HepG2 (cell line): ENCODE results near the gene ACAP1. TPM values are rescaled to one million over a fixed set of nuclear protein-coding genes. Genes with fewer than 3 reads are reported as not detected.
A peak's percentile ranks its signal among the peaks of the same experiment; 100 is the strongest.

Experiments used
- GLMP ChIP-seq: sonication (generic); formaldehyde crosslinking; IDR thresholded peaks from 2 replicates; pipeline ENCODE4 v1.9.0; 2021; ENCODE audit warnings: missing genetic modification reagents, mild to moderate bottlenecking, borderline replicate concordance
- KAT8 ChIP-seq: IDR thresholded peaks from 2 replicates; pipeline ENCODE4 v1.6.1; 2016; ENCODE audit warnings: missing genetic modification reagents, missing compliant biosample characterization
- KDM1A ChIP-seq: IDR thresholded peaks from 2 replicates; pipeline ENCODE4 v1.6.1; 2016; ENCODE audit warnings: missing compliant biosample characterization
- MLXIP ChIP-seq: sonication (generic); formaldehyde crosslinking; IDR thresholded peaks from 2 replicates; pipeline ENCODE4 v1.9.0; 2021; ENCODE audit warnings: missing genetic modification reagents, borderline replicate concordance
- MXD1 ChIP-seq: sonication (generic); formaldehyde crosslinking; IDR thresholded peaks from 2 replicates; pipeline ENCODE4 v1.4.0; 2020; ENCODE audit warnings: mild to moderate bottlenecking, missing genetic modification reagents
- MXI1 ChIP-seq: IDR thresholded peaks from 3 replicates; pipeline ENCODE4 v1.6.1; 2012; ENCODE audit warnings: low read depth, low read length, inconsistent platforms, borderline replicate concordance
- MYC ChIP-seq: sonication (generic); formaldehyde crosslinking; IDR thresholded peaks from 2 replicates; pipeline ENCODE4 v1.9.0; 2021; ENCODE audit warnings: missing genetic modification reagents, borderline replicate concordance
- PITX1 ChIP-seq: sonication (generic); formaldehyde crosslinking; IDR thresholded peaks from 2 replicates; pipeline ENCODE4 v1.5.1; 2020; ENCODE audit warnings: mild to moderate bottlenecking, missing genetic modification reagents
- RFXAP ChIP-seq: sonication (generic); formaldehyde crosslinking; IDR thresholded peaks from 2 replicates; pipeline ENCODE4 v1.4.0; 2020; ENCODE audit warnings: missing genetic modification reagents, borderline replicate concordance
- SALL2 ChIP-seq: sonication (generic); formaldehyde crosslinking; IDR thresholded peaks from 2 replicates; pipeline ENCODE4 v1.8.1; 2023; ENCODE audit warnings: mild to moderate bottlenecking, missing genetic modification reagents, inconsistent platforms
- U2AF2 ChIP-seq: fragments of 200-400 bp; formaldehyde crosslinking; IDR thresholded peaks from 2 replicates; pipeline ENCODE4 v1.6.1; 2017; ENCODE audit warnings: low read depth, mild to moderate bottlenecking, low read length
- ZFAT ChIP-seq: sonication (generic); formaldehyde crosslinking; conservative IDR thresholded peaks from 2 replicates; pipeline ENCODE4 v1.8.1; 2023; ENCODE audit warnings: missing genetic modification reagents, inconsistent platforms
- ZNF160 ChIP-seq: sonication (generic); formaldehyde crosslinking; IDR thresholded peaks from 2 replicates; pipeline ENCODE4 v1.8.0; 2022; ENCODE audit warnings: mild to moderate bottlenecking, inconsistent platforms, missing genetic modification reagents
- ZNF264 ChIP-seq: sonication (generic); formaldehyde crosslinking; IDR thresholded peaks from 2 replicates; pipeline ENCODE4 v1.4.0; 2020; ENCODE audit warnings: missing genetic modification reagents
- ZNF33B ChIP-seq: sonication (generic); formaldehyde crosslinking; IDR thresholded peaks from 2 replicates; pipeline ENCODE4 v1.5.1; 2020; ENCODE audit warnings: mild to moderate bottlenecking, missing genetic modification reagents
- ZNF609 ChIP-seq: sonication (generic); formaldehyde crosslinking; IDR thresholded peaks from 2 replicates; pipeline ENCODE4 v1.4.0; 2020; ENCODE audit warnings: mild to moderate bottlenecking, missing genetic modification reagents, borderline replicate concordance
- ZNF772 ChIP-seq: sonication (generic); formaldehyde crosslinking; IDR thresholded peaks from 2 replicates; pipeline ENCODE4 v1.5.0; 2020; ENCODE audit warnings: mild to moderate bottlenecking, missing genetic modification reagents
- ZNF775 ChIP-seq: sonication (generic); formaldehyde crosslinking; IDR thresholded peaks from 2 replicates; pipeline ENCODE4 v1.4.0; 2020; ENCODE audit warnings: missing genetic modification reagents, mild to moderate bottlenecking, moderate library complexity, borderline replicate concordance
- ZNF776 ChIP-seq: sonication (generic); formaldehyde crosslinking; IDR thresholded peaks from 2 replicates; pipeline ENCODE4 v1.4.0; 2020; ENCODE audit warnings: mild to moderate bottlenecking, missing genetic modification reagents
- polyA plus RNA-seq, 8 experiments: library from polyadenylated mRNA; depleted of rRNA in 3 of 8; stranded (reverse) in 7 of 8; unstranded in 1 of 8; fragments of >200 nt; fragmentation: Illumina TruSeq in 4 of 8; extraction: Trizol in 4 of 8; gene quantifications; 2 replicates each; pipeline versions ENCODE4 v1.2.1 to v1.2.3, GENCODE V29; 2011 to 2016; ENCODE audit warnings: low read depth in 4 of 8, missing spikeins in 1 of 8, mixed read lengths in 1 of 8; ENCODE audit not compliant: insufficient read depth in 1 of 8
- total RNA-seq, 5 experiments: library from RNA; depleted of rRNA; stranded (reverse); fragments of >200 nt; fragmentation: Illumina TruSeq; extraction: Trizol; gene quantifications; 2 replicates each; pipeline ENCODE4 v1.2.3, GENCODE V29; 2016; ENCODE audit warnings: low read depth in 1 of 5

The ACAP1 gene
- total and polyA plus RNA-seq, 2 of the 13 experiments (the other 11 are each of a cell fraction or from before 2014, with no cell fraction given) = 1.3 to 2.5 TPM

GRCh38 chr17:7351665-7352502 is 15.6 kb downstream of the ACAP1 start, which contains the start of gene KCTD11 (continued):
- TF ChIP-seq MLXIP (CRISPR knock-in tag) = peak; percentile 48; the same call in 1 of the 2 replicates
- TF ChIP-seq MXI1 = no peak; the same call in 2 of the 3 replicates
- TF ChIP-seq KAT8 (CRISPR knock-in tag) = peak; percentile 33; the same call in 1 of the 2 replicates
- TF ChIP-seq PITX1 (CRISPR knock-in tag) = peak; percentile 56
- peak; percentile 63 for TF ChIP-seq MXD1
- no peak for TF ChIP-seq ZNF609 (CRISPR knock-in tag)
- peak; percentile 46; the same call in 1 of the 2 replicates for TF ChIP-seq ZNF772
- TF ChIP-seq ZNF33B = no peak
- TF ChIP-seq SALL2 = peak; percentile 74; the same call in 1 of the 2 replicates
- peak; percentile 79 for TF ChIP-seq ZNF776 (CRISPR knock-in tag)
- no peak for TF ChIP-seq U2AF2
- TF ChIP-seq RFXAP = 0 out of 2 replicates have a peak, but pooled peaks have one; percentile 32
- peak; percentile 62; the same call in 1 of the 2 replicates for TF ChIP-seq ZNF160
- peak; percentile 67; the same call in 1 of the 2 replicates for TF ChIP-seq ZNF264
- no peak for TF ChIP-seq ZFAT (CRISPR knock-in tag)
- TF ChIP-seq KDM1A = peak; percentile 42; the same call in 1 of the 2 replicates
- TF ChIP-seq GLMP = no peak
- peak; percentile 54; the same call in 1 of the 2 replicates for TF ChIP-seq MYC (CRISPR knock-in tag)
- no peak for TF ChIP-seq ZNF775 (CRISPR knock-in tag)
